ENCODE results near the gene BLZF1. TPM values are rescaled to one million over a fixed set of nuclear protein-coding genes. Genes with fewer than 3 reads are reported as not detected.

Gene BLZF1
- 27.2 TPM for total RNA-seq
- long read RNA-seq, transcript BLZF1-203 (7 exons, 2,749 nt), result major isoform, 39 of 53 reads
- long read RNA-seq, partial matches to known transcripts, result 3 of 53 reads
- long read RNA-seq, other reads (novel, unspliced or antisense), result 8 of 53 reads

DNA sequence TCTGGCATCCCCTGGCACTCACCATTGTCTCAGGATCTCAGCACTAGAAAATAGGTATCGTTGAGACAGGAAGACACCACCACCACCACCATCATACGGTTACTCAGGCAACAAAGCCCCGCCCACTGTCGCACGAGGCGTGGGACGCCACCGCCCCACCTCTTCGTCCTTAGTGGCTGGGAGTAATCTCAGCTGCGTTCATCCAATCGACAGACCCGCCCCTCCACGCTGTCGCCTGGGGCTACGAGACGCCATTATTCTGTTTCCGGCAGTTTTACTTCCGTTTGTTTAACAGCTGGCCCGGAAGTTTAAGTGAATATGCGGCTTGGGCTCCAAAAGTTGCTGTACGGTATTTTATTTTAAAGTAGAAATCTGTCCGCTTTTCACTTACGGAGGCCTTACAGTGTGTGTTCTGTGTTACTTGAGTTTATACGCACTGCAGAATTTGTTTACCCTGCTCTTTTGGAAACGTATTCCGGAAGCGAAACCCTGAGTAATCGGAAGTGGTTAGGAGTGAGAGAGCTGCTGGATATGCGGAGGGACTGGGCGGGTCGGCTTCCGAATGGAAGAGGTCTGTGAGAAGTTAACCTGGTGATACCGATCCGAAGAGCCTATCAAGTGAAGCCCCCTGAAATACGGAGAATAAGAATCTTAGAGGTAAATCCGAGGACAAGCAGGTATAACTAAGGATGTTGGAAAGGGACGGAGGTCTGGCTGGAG is at the start of gene BLZF1, which contains the start of gene NME7:
TSS of gene BLZF1 (plus strand) at position 510 of the 720 bp plus-strand sequence. CDS start 1,328 bp downstream, outside the sequence.
TSS of gene NME7 (minus strand) at position 112 of the 720 bp plus-strand sequence. CDS start at position 25, 87 bp downstream.
- TF ChIP-seq, protein P1, sequence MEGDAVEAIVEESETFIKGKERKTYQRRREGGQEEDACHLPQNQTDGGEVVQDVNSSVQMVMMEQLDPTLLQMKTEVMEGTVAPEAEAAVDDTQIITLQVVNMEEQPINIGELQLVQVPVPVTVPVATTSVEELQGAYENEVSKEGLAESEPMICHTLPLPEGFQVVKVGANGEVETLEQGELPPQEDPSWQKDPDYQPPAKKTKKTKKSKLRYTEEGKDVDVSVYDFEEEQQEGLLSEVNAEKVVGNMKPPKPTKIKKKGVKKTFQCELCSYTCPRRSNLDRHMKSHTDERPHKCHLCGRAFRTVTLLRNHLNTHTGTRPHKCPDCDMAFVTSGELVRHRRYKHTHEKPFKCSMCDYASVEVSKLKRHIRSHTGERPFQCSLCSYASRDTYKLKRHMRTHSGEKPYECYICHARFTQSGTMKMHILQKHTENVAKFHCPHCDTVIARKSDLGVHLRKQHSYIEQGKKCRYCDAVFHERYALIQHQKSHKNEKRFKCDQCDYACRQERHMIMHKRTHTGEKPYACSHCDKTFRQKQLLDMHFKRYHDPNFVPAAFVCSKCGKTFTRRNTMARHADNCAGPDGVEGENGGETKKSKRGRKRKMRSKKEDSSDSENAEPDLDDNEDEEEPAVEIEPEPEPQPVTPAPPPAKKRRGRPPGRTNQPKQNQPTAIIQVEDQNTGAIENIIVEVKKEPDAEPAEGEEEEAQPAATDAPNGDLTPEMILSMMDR (IDR thresholded peaks at IDR 0.05), result no peak
- no peaks in the 10 kb centered on the region for H3K9me3 ChIP-seq
- H3K27ac ChIP-seq, result peak within 1 kb of the TSS; percentile 82
- ATAC-seq (peak; percentile 99 to 100), DNase-seq (peak; percentile 98)
- peaks cover 24% of the 10 kb centered on the region for H3K4me1 ChIP-seq
- H3K4me3 ChIP-seq, result peak within 1 kb of the TSS; percentile 79
- intact Hi-C loops (cut with DNase I), result no loop called here
- peaks cover 33% of the 10 kb centered on the region for H3K36me3 ChIP-seq
- H3K27me3 ChIP-seq (ENCODE audit: low read depth), result no peaks in the 10 kb centered on the region

GRCh38 chr1:169318536-169319244 is 49.3 kb upstream of the BLZF1 start:
- ATAC-seq (no peak), DNase-seq (no peak)
- Histone ChIP-seq H3K27me3 (ENCODE audit: low read depth) (no peaks in the 10 kb centered on the region), H3K36me3 (no peaks in the 10 kb centered on the region), H3K27ac (no peak overlapping the region), H3K4me1 (no peaks in the 10 kb centered on the region), H3K9me3 (no peaks in the 10 kb centered on the region), H3K4me3 (no peak overlapping the region)
- intact Hi-C loops (cut with DNase I), result no loop called here
- TF ChIP-seq, protein P1 (IDR thresholded peaks at IDR 0.05), result no peak

GRCh38 chr1:169321539-169321938 is 46.5 kb upstream of the BLZF1 start:
- no peaks in the 10 kb centered on the region for H3K4me1 ChIP-seq
- TF ChIP-seq, protein P1 (IDR thresholded peaks at IDR 0.05), result no peak
- no peaks in the 10 kb centered on the region for H3K27me3 ChIP-seq (ENCODE audit: low read depth)
- H3K4me3 ChIP-seq, result no peak overlapping the region
- no peak overlapping the region for H3K27ac ChIP-seq
- ATAC-seq, result no peak
- no peaks in the 10 kb centered on the region for H3K36me3 ChIP-seq
- no peak for DNase-seq
- intact Hi-C loops (cut with DNase I), result no loop called here
- H3K9me3 ChIP-seq, result no peaks in the 10 kb centered on the region

GRCh38 chr1:169322138-169322537 is 45.9 kb upstream of the BLZF1 start:
- TF ChIP-seq, protein P1 (IDR thresholded peaks at IDR 0.05), result no peak
- Histone ChIP-seq H3K4me1 (peaks cover 5% of the 10 kb centered on the region), H3K9me3 (no peaks in the 10 kb centered on the region), H3K36me3 (no peaks in the 10 kb centered on the region), H3K4me3 (no peak overlapping the region), H3K27me3 (ENCODE audit: low read depth) (no peaks in the 10 kb centered on the region), H3K27ac (no peak overlapping the region)
- intact Hi-C loops (cut with DNase I), result no loop called here
- no peak for ATAC-seq
- DNase-seq, result no peak

DNA sequence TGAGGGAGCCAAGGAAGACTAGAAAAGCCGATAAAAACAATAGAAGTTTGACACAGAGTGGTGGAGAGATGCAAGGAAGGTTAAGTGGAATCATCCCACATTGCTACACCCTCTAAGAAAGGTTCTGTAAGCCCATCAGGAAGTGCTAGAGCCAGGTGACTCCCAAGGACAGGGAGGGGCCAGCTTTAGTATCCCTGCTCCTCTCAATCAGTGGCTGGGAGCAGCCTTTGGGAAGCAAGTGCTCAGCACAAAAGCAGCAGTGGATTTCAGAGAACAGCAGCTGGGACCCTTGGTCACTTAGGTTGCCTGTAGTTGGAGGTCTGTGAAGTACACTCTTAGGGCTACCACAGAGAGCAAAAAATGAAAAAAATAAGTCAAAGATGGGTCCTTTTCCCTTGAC is 42.9 kb upstream of the BLZF1 start:
- no peak overlapping the region for H3K27ac ChIP-seq
- no peaks in the 10 kb centered on the region for H3K27me3 ChIP-seq (ENCODE audit: low read depth)
- no peak overlapping the region for H3K4me3 ChIP-seq
- DNase-seq (no peak), ATAC-seq (no peak)
- peaks cover 5% of the 10 kb centered on the region for H3K4me1 ChIP-seq
- intact Hi-C loops (cut with DNase I), result no loop called here
- TF ChIP-seq, protein P1 (IDR thresholded peaks at IDR 0.05), result no peak
- no peaks in the 10 kb centered on the region for H3K36me3 ChIP-seq
- H3K9me3 ChIP-seq, result peaks cover 5% of the 10 kb centered on the region

Data from lower lobe of right lung (tissue), 2 donors.